ENCODE results near the gene LGALS12. TPM values are rescaled to one million over a fixed set of nuclear protein-coding genes. Genes with fewer than 3 reads are reported as not detected.

The LGALS12 gene, protein sequence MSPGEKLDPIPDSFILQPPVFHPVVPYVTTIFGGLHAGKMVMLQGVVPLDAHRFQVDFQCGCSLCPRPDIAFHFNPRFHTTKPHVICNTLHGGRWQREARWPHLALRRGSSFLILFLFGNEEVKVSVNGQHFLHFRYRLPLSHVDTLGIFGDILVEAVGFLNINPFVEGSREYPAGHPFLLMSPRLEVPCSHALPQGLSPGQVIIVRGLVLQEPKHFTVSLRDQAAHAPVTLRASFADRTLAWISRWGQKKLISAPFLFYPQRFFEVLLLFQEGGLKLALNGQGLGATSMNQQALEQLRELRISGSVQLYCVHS
- not detected in 2 replicates for total RNA-seq

DNA sequence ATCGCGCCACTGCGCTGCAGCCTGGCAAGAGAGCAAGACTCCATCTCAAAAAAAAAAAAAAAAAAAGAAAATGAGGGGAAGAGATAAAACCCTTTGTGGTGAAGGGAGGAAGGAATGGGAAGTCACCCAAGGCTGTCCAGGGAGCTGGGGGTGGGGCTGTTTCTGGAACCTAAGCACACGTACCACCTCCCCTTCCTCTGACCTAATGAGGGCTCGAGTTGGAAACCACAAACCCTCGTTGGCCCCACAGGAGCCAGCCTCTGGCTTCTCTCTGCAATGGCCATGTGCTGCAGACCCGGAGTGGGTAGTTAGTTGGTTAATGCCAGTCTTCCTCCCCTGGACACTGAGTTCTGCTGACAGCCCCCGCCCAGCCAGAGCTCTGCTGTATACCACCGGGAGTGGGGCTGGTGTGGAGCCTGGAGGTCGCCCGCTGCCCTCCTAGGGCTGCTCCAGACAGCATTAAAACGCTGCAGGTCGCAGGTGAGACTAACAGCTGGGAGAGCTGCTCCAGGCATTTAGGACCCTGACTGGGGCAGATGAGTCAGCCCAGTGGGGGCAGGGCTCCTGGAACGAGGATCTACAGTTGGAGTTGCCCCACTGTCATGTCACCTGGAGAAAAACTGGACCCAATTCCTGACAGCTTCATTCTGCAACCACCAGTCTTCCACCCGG lies at the start of gene LGALS12:
TSS of gene LGALS12 (plus strand) at position 228 of the 672 bp plus-strand sequence. CDS start at position 603, 375 bp downstream.

DNA sequence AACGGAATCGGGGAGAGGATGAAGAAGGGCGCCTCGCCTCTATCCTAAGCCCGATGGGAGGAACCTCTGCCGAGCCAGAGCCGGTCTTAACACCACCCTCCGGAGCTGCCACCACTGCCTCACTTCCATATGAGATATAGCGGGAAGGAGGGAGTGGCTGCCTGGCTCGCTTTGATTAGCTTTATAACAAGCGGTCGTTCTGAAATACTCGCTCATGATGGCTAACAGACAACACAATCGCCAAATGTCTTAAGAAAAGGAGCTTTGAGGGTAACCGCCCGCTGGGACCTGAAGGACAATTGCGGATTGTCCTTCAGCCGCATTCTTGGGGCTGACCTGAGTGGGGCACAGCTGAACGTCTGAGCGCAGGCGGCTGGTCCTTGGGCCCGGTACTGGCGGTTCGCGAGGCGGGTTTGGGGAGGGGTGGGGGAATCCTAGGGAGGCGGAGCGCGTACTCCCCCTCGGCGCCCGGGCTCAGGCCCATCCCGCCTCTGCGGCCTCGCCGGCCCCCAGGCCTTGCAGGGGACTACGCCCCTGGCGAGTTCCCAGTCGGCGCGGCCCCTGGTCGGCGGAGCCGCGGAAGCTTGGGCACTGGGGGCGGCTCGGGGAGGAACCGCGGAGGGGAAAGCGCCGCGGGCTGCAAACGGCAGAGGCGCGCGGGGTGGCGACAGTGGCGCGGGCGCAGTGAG lies 15.2 kb upstream of the LGALS12 start, which contains the start of gene PLAAT5:
TSS of gene PLAAT5 (minus strand) at position 617 of the 689 bp plus-strand sequence. CDS start at position 484, 133 bp downstream.

DNA sequence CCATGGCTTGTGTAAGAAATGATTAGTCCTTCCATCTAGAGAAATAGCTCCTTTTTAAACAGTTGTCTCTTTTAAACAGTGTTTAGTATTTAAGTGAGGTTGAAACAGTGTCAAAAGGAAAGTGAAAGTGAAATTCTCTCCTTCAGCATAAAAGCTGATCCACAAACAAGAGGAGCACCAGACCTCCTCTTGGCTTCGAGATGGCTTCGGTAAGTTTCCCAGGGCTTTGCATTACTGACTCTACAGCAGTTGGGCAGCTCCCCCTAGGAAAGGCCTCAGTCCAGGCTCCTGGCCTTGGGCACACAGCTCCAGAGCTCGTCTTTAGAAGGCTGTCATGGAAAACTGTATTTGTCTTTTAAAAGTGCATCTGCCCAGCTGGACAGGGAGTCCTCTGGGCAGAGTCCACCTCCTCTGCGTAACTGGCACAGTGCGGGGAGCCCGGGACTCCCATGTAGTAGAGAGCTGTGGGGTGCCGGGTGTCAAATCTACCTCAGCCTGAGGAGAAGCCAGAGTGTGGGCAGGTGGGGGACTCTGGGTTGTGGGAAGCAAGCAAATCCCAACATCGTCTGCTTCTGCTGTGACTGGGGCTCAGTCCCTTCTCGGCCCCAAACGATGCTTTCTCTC lies 30.9 kb downstream of the LGALS12 start, which contains the start of gene PLAAT4:
TSS of gene PLAAT4 (plus strand) at position 140 of the 624 bp plus-strand sequence. CDS start at position 201, 61 bp downstream.

DNA sequence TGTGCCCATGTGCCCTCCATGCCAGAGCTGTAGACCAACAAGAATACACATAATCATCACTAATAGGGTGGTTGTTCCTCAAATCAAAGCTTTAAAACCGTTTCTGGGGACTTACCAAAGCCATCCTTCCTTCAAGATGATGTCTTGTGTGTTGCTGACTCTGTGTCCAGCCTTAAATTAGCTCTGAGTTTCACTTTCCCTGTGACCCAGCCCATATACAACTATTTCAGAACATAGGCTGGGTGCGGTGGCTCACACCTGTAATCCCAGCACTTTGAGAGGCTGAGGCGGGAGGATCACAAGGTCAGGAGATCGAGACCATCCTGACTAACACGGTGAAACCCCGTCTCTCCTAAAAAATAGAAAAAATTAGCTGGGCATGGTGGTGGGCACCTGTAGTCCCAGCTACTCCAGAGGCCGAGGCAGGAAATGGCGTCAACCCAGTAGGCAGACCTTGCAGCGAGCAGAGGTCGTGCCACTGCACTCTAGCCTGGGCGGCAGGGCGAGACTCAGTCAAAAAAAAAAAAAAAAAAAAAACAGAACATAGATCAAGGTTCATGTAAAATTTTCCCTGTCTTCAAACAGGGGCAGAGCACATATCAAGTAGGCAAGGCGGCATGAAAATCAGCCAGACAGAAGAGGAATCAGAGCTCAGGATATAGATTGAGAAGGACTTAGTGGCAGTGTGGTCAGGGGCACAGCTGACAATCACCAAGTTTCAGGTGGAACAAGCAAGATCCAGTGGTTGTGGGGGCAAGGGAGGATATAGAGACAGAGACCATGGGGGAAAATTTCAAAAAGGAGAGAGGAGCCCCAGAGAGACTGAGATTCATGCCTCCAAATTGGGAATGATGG lies 57.5 kb downstream of the LGALS12 start, which contains the start of gene PLAAT2:
TSS of gene PLAAT2 (minus strand) at position 179 of the 855 bp plus-strand sequence. CDS start at position 124, 55 bp downstream.

Other genes starting within 250 kb of the LGALS12 start
- not detected in 2 replicates for gene SLC22A9, start 136.3 kb upstream of the LGALS12 start, total RNA-seq
- not detected in 2 replicates for gene PLAAT5, start 14.9 kb upstream of the LGALS12 start, total RNA-seq
- 0.65 and 7.9 TPM in 2 replicates for gene PLAAT4, start 30.7 kb downstream of the LGALS12 start, total RNA-seq
- gene PLAAT2, start 57.3 kb downstream of the LGALS12 start, total RNA-seq, result not detected in 2 replicates
- gene PLAAT3, start 108.3 kb downstream of the LGALS12 start, total RNA-seq, result 28.3 and 55.5 TPM in 2 replicates
- 70.2 and 76.7 TPM in 2 replicates for gene ATL3, start 165.3 kb downstream of the LGALS12 start, total RNA-seq
- gene RTN3, start 175.4 kb downstream of the LGALS12 start, total RNA-seq, result 37.4 and 41.9 TPM in 2 replicates

Data from epithelial cell of umbilical artery (primary cell).